HG02571 (cell line): ENCODE measurements around the gene ANLN.
"Not testable (repeated sequence)": the region's sequence is repeated elsewhere in the genome, so short reads cannot be mapped to it uniquely, and the experiment has no call there.

Experiments used
- ATAC-seq: cut with Tn5 transposase; IDR thresholded peaks from one replicate; pipeline ENCODE4 v1.9.1; 2021; ENCODE audit warnings: mild to moderate bottlenecking, moderate library complexity; ENCODE audit not compliant: unreplicated experiment

The ANLN gene

GRCh38 chr7:36389371-36390198 is at the start of gene ANLN:
Gene ANLN, plus strand, starts transcription at chr7:36389862. Its CDS starts 165 bp downstream, at chr7:36390027.
- peak; percentile 69 for ATAC-seq

GRCh38 chr7:36343548-36343947 is 46.1 kb upstream of the ANLN start:
- ATAC-seq, result no peak

- no peak for ATAC-seq
Observed at GRCh38 chr7:36344622-36345021, 45.0 kb upstream of the ANLN start.

- ATAC-seq, result no peak
Observed at GRCh38 chr7:36346260-36346831, 43.3 kb upstream of the ANLN start.

GRCh38 chr7:36348256-36348655 is 41.4 kb upstream of the ANLN start:
- ATAC-seq, result no peak

- no peak for ATAC-seq
Observed at GRCh38 chr7:36348771-36349170, 40.9 kb upstream of the ANLN start.

GRCh38 chr7:36349626-36350025 is 40.0 kb upstream of the ANLN start:
- ATAC-seq, result no peak

- ATAC-seq, result no peak
Observed at GRCh38 chr7:36355490-36355889, 34.2 kb upstream of the ANLN start.

GRCh38 chr7:36357054-36357453 is 32.6 kb upstream of the ANLN start:
- no peak for ATAC-seq

- no peak for ATAC-seq
Observed at GRCh38 chr7:36358589-36358988, 31.1 kb upstream of the ANLN start.

GRCh38 chr7:36360244-36360643 is 29.4 kb upstream of the ANLN start:
- ATAC-seq, result no peak

GRCh38 chr7:36361227-36361626 is 28.4 kb upstream of the ANLN start:
- no peak for ATAC-seq

GRCh38 chr7:36363515-36363914 is 26.1 kb upstream of the ANLN start:
- no peak for ATAC-seq

- ATAC-seq, result no peak
Observed at GRCh38 chr7:36366005-36366717, 23.5 kb upstream of the ANLN start.

- ATAC-seq, result peak; percentile 98
Observed at GRCh38 chr7:36366718-36367560, 22.7 kb upstream of the ANLN start.

GRCh38 chr7:36367561-36368077 is 22.0 kb upstream of the ANLN start:
- ATAC-seq, result peak; percentile 27

GRCh38 chr7:36368496-36368895 is 21.2 kb upstream of the ANLN start:
- no peak for ATAC-seq

- ATAC-seq, result no peak
Observed at GRCh38 chr7:36369171-36369570, 20.5 kb upstream of the ANLN start.

- ATAC-seq, result no peak
Observed at GRCh38 chr7:36370046-36370445, 19.6 kb upstream of the ANLN start.

- no peak for ATAC-seq
Observed at GRCh38 chr7:36372156-36372555, 17.5 kb upstream of the ANLN start.

GRCh38 chr7:36378555-36378954 is 11.1 kb upstream of the ANLN start:
- ATAC-seq, result not testable (repeated sequence)
